Measurements from ENCODE around the gene FOLR1.

DNA sequence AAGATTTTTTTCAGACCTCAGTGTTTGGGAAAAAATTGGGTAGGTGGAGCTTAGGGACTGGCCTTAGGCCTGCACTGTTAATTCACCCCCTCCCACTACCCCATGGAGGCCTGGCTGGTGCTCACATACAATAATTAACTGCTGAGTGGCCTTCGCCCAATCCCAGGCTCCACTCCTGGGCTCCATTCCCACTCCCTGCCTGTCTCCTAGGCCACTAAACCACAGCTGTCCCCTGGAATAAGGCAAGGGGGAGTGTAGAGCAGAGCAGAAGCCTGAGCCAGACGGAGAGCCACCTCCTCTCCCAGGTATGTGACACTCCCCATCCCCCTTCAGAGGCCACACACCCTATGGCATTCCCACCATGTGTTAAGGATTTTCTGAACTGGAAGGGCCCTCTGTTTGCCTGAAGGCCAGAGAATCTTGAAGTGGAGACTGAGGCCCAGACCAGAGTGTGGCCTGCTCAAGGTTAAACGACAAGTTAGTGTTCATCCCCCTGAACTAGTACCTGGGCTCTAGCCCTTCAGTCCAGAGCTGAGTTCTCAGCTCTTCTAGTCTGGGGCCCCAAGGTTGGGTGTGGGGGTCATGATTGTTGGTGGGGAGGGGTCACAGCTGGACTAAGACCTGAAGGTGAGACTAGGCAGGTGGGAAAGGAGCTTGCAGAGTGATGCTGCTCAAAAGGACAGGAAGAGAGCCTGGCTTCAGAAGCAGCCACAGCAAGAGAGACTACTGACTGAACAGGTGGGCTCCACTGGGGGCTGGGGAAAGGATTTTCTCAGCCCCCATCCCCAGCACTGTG lies 2.3 kb upstream of the FOLR1 start:
- TF ChIP-seq, protein P1, sequence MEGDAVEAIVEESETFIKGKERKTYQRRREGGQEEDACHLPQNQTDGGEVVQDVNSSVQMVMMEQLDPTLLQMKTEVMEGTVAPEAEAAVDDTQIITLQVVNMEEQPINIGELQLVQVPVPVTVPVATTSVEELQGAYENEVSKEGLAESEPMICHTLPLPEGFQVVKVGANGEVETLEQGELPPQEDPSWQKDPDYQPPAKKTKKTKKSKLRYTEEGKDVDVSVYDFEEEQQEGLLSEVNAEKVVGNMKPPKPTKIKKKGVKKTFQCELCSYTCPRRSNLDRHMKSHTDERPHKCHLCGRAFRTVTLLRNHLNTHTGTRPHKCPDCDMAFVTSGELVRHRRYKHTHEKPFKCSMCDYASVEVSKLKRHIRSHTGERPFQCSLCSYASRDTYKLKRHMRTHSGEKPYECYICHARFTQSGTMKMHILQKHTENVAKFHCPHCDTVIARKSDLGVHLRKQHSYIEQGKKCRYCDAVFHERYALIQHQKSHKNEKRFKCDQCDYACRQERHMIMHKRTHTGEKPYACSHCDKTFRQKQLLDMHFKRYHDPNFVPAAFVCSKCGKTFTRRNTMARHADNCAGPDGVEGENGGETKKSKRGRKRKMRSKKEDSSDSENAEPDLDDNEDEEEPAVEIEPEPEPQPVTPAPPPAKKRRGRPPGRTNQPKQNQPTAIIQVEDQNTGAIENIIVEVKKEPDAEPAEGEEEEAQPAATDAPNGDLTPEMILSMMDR (IDR thresholded peaks at IDR 0.05; ENCODE audit: insufficient read depth, low read length) = no peak
- TF ChIP-seq SPI1 (IDR thresholded peaks at IDR 0.05; ENCODE audit: borderline replicate concordance, low read depth) (no peak), GABPA (IDR thresholded peaks at IDR 0.05; ENCODE audit: low read depth) (no peak), POLR2AphosphoS5 (IDR thresholded peaks at IDR 0.05; ENCODE audit: low read depth) (no peak)
- TF ChIP-seq, protein P2, sequence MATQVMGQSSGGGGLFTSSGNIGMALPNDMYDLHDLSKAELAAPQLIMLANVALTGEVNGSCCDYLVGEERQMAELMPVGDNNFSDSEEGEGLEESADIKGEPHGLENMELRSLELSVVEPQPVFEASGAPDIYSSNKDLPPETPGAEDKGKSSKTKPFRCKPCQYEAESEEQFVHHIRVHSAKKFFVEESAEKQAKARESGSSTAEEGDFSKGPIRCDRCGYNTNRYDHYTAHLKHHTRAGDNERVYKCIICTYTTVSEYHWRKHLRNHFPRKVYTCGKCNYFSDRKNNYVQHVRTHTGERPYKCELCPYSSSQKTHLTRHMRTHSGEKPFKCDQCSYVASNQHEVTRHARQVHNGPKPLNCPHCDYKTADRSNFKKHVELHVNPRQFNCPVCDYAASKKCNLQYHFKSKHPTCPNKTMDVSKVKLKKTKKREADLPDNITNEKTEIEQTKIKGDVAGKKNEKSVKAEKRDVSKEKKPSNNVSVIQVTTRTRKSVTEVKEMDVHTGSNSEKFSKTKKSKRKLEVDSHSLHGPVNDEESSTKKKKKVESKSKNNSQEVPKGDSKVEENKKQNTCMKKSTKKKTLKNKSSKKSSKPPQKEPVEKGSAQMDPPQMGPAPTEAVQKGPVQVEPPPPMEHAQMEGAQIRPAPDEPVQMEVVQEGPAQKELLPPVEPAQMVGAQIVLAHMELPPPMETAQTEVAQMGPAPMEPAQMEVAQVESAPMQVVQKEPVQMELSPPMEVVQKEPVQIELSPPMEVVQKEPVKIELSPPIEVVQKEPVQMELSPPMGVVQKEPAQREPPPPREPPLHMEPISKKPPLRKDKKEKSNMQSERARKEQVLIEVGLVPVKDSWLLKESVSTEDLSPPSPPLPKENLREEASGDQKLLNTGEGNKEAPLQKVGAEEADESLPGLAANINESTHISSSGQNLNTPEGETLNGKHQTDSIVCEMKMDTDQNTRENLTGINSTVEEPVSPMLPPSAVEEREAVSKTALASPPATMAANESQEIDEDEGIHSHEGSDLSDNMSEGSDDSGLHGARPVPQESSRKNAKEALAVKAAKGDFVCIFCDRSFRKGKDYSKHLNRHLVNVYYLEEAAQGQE (IDR thresholded peaks at IDR 0.05; ENCODE audit: insufficient replicate concordance, low read depth) = no peak
